ENCODE measurements around the gene MYL10.
"Not testable (repeated sequence)": the region's sequence is repeated elsewhere in the genome, so short reads cannot be mapped to it uniquely, and the experiment has no call there.

Gene MYL10

GRCh38 chr7:101650579-101651081, 21.5 kb upstream of the MYL10 start:
- DNase-seq, result no peak

- DNase-seq, result not testable (repeated sequence)
These were observed 18.8 kb upstream of the MYL10 start for GRCh38 chr7:101647876-101648275.

- DNase-seq, result no peak
These were observed 16.9 kb upstream of the MYL10 start for GRCh38 chr7:101645951-101646350.

- DNase-seq, result no peak
These were observed 15.8 kb upstream of the MYL10 start for GRCh38 chr7:101644879-101645278.

GRCh38 chr7:101639127-101639526, 10.0 kb upstream of the MYL10 start:
- DNase-seq, result not testable (repeated sequence)

GRCh38 chr7:101636822-101637623, 7.9 kb upstream of the MYL10 start:
- DNase-seq, result no peak

GRCh38 chr7:101635484-101635883, 6.4 kb upstream of the MYL10 start:
- no peak for DNase-seq

GRCh38 chr7:101634196-101634717, 5.2 kb upstream of the MYL10 start:
- DNase-seq, result no peak

GRCh38 chr7:101633511-101633910, 4.4 kb upstream of the MYL10 start:
- DNase-seq, result no peak

GRCh38 chr7:101632641-101633040, 3.5 kb upstream of the MYL10 start:
- no peak for DNase-seq

GRCh38 chr7:101631224-101631714, 2.2 kb upstream of the MYL10 start:
- DNase-seq, result no peak

- no peak for DNase-seq
These were observed 1.5 kb upstream of the MYL10 start for GRCh38 chr7:101630591-101630990.

GRCh38 chr7:101628522-101628921, 574 bp downstream of the MYL10 start:
- DNase-seq, result no peak

- DNase-seq, result no peak
These were observed 2.3 kb downstream of the MYL10 start for GRCh38 chr7:101626758-101627157.

- no peak for DNase-seq
These were observed 2.9 kb downstream of the MYL10 start for GRCh38 chr7:101626069-101626671.

GRCh38 chr7:101625031-101625791, 3.9 kb downstream of the MYL10 start:
- no peak for DNase-seq

GRCh38 chr7:101624246-101625001, 4.7 kb downstream of the MYL10 start:
- no peak for DNase-seq

- no peak for DNase-seq
These were observed 6.4 kb downstream of the MYL10 start for GRCh38 chr7:101622609-101623173.

GRCh38 chr7:101620991-101621390, 8.1 kb downstream of the MYL10 start:
- no peak for DNase-seq

- DNase-seq, result no peak
These were observed 8.7 kb downstream of the MYL10 start for GRCh38 chr7:101620395-101620794.

GRCh38 chr7:101618916-101619315, 10.2 kb downstream of the MYL10 start:
- DNase-seq, result no peak

GRCh38 chr7:101618207-101618839, 10.8 kb downstream of the MYL10 start:
- DNase-seq, result no peak
